Keratinocyte (primary cell): ENCODE measurements around the gene PRKN. TPM values are rescaled to one million over a fixed set of nuclear protein-coding genes. Genes with fewer than 3 reads are reported as not detected.

Experiments used
- DNase-seq: peaks from one replicate; pipeline ENCODE4 v3.0.0-alpha.2; 2011; ENCODE audit warnings: low read depth, missing footprints, low spot score
- FAIRE-seq: peaks from 2 replicates; lab custom pipeline; 2011; peaks lifted over from hg19 to GRCh38; lab: Jason Lieb, UNC
- H2AFZ ChIP-seq: 2 replicates; pipeline ENCODE4 v1.6.0; 2012; ENCODE audit warnings: low read length, control low read depth, inconsistent platforms; ENCODE audit not compliant: control insufficient read depth
- H3K27ac ChIP-seq: 2 replicates; pipeline ENCODE4 v1.5.1; 2011; ENCODE audit warnings: low read length; ENCODE audit not compliant: control insufficient read depth, insufficient read depth
- H3K27me3 ChIP-seq: 3 replicates; pipeline ENCODE4 v1.6.0; 2011; ENCODE audit warnings: low read length; ENCODE audit not compliant: control insufficient read depth, insufficient read depth; ENCODE audit errors: extremely low read depth
- H3K36me3 ChIP-seq, 2 experiments: 2 replicates in 1 of 2; 3 replicates in 1 of 2; pipeline ENCODE4 v1.5.1; 2011; ENCODE audit warnings: low read length in 2 of 2, mild to moderate bottlenecking in 1 of 2; ENCODE audit not compliant: control insufficient read depth in 2 of 2, insufficient read depth in 2 of 2; ENCODE audit errors: extremely low read depth in 1 of 2
- H3K4me1 ChIP-seq: 3 replicates; pipeline ENCODE4 v1.5.1; 2011; ENCODE audit warnings: low read length; ENCODE audit not compliant: control insufficient read depth, insufficient read depth; ENCODE audit errors: extremely low read depth
- H3K4me2 ChIP-seq: 3 replicates; pipeline ENCODE4 v1.6.0; 2011; ENCODE audit warnings: low read depth, low read length; ENCODE audit not compliant: control insufficient read depth, insufficient read depth; ENCODE audit errors: extremely low read depth
- H3K4me3 ChIP-seq, 3 experiments: fragments of 200-600 bp in 1 of 3; sonication (generic) in 1 of 3; 2 replicates in 2 of 3; 3 replicates in 1 of 3; pipeline ENCODE4 v1.5.1; 2011 to 2016; ENCODE audit warnings: low read length in 3 of 3, mild to moderate bottlenecking in 3 of 3, control low read depth in 2 of 3, inconsistent platforms in 1 of 3, low read depth in 1 of 3, mixed read lengths in 1 of 3, mixed run types in 1 of 3, moderate library complexity in 1 of 3; ENCODE audit not compliant: control insufficient read depth in 2 of 3, insufficient read depth in 2 of 3; ENCODE audit errors: extremely low read depth in 1 of 3
- H3K79me2 ChIP-seq: 2 replicates; pipeline ENCODE4 v1.6.0; 2012; ENCODE audit warnings: low read length; ENCODE audit not compliant: control insufficient read depth, insufficient read depth
- H3K9ac ChIP-seq: 3 replicates; pipeline ENCODE4 v1.6.0; 2011; ENCODE audit warnings: low read length; ENCODE audit not compliant: control insufficient read depth, insufficient read depth; ENCODE audit errors: extremely low read depth
- H3K9me1 ChIP-seq: 3 replicates; pipeline ENCODE4 v1.6.0; 2011; ENCODE audit warnings: low read length; ENCODE audit not compliant: control insufficient read depth, insufficient read depth; ENCODE audit errors: extremely low read depth
- H3K9me3 ChIP-seq: 2 replicates; pipeline ENCODE4 v1.5.1; 2012; ENCODE audit warnings: low read depth, low read length; ENCODE audit not compliant: control insufficient read depth
- H4K20me1 ChIP-seq: 3 replicates; pipeline ENCODE4 v1.6.0; 2011; ENCODE audit warnings: low read length; ENCODE audit not compliant: control insufficient read depth, insufficient read depth; ENCODE audit errors: extremely low read depth
- CTCF ChIP-seq, 3 experiments: IDR thresholded peaks in 1 of 3; conservative IDR thresholded peaks in 1 of 3; optimal IDR thresholded peaks in 1 of 3; 2 replicates in 2 of 3; 3 replicates in 1 of 3; pipeline versions ENCODE3 to v1.5.1; 2011; ENCODE audit warnings: low read length in 3 of 3, mild to moderate bottlenecking in 3 of 3, moderate library complexity in 2 of 3, control low read depth in 1 of 3, inconsistent platforms in 1 of 3; ENCODE audit not compliant: insufficient read depth in 2 of 3; ENCODE audit errors: extremely low read depth in 1 of 3
- EZH2 ChIP-seq: IDR thresholded peaks from one replicate; pipeline ENCODE4 v1.6.1; 2012; ENCODE audit warnings: inconsistent platforms, mild to moderate bottlenecking, low read length, moderate library complexity
- dilution Hi-C: fragments of 300-500 bp; cut with MboI; formaldehyde crosslinking; loops from one replicate; pipeline ENCODE4 v1.7.0; 2020; ENCODE audit warnings: low sequenced_read_pairs; ENCODE audit not compliant: extremely low pct_ligation_motif_present
- polyA plus RNA-seq, 5 experiments: library from polyadenylated mRNA; depleted of rRNA in 3 of 5; stranded (reverse) in 3 of 5; stranded (forward) in 1 of 5; unstranded in 1 of 5; fragments of >200 nt; gene quantifications; 1 replicate in 1 of 5; 2 replicates in 3 of 5; 3 replicates in 1 of 5; pipeline versions ENCODE4 v1.2.1 to v1.2.3, GENCODE V29; 2011 to 2012; ENCODE audit warnings: missing spikeins in 2 of 5, low read depth in 1 of 5, low replicate concordance in 1 of 5

Gene PRKN
- polyA plus RNA-seq, 1 donor (not counting 4 experiments of a cell fraction or from before 2014, with no cell fraction given) = 0.67 TPM

DNA sequence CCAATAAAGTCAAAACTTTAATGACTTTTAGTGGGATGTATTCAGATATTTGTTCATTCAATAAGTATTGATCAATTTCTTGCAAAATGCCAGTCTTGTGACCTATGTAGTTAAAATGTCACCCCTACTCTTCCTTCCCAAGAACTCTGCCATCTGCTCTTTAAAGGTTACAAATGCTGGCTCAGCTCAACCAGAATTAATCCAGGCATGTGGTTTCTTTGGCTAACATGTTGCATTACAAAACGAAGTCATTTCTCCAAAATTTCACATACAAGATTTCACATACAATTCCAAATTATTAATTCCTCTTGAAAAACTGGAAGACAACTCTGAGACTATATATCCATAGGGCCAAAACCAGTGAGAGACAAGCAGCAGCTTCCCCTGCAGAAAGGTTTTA lies 395.7 kb downstream of the PRKN start:
- no peaks in the 10 kb centered on the region for H3K27me3 ChIP-seq
- no peaks in the 10 kb centered on the region for H4K20me1 ChIP-seq
- TF ChIP-seq CTCF (optimal IDR thresholded peaks at IDR 0.05 in 1 of 3, IDR thresholded peaks at IDR 0.05 in 1 of 3, conservative IDR thresholded peaks at IDR 0.05 in 1 of 3; ENCODE audit: extremely low read depth in 1 of 3, insufficient read depth in 2 of 3, low read length in 3 of 3) (no peak), EZH2 (no peak)
- DNase-seq (no peak), FAIRE-seq (no peak)
- no peak overlapping the region for H3K9ac ChIP-seq
- H3K9me3 ChIP-seq = no peaks in the 10 kb centered on the region
- H3K4me2 ChIP-seq = no peak overlapping the region
- H3K27ac ChIP-seq = no peak overlapping the region
- no peak overlapping the region for H2AFZ ChIP-seq
- H3K36me3 ChIP-seq = no peaks in the 10 kb centered on the region
- H3K79me2 ChIP-seq = no peaks in the 10 kb centered on the region
- dilution Hi-C loops = no loop called here
- no peaks in the 10 kb centered on the region for H3K9me1 ChIP-seq
- H3K4me3 ChIP-seq = no peak overlapping the region
- no peaks in the 10 kb centered on the region for H3K4me1 ChIP-seq

DNA sequence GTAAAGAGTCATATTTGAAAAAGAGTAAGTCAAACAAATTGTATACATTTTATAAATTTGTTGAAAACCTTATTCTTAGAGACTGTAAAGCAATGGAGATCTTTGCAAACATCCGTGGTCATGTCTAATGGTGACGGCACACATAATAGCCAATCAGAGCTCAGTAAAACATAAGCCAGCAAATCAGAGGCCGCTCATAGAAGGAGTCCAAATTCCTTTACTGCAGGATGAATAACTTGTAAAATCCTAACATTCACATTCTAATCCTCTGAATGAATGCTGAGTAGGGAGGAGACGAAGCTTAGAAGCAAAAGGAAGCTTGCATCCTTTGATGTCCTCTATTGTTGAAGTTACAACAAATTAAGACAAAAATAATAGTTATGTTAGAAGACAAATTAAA lies 401.7 kb downstream of the PRKN start:
- dilution Hi-C loops = no loop called here

More for the DNA sequence above, 401.7 kb downstream of the PRKN start:
- TF ChIP-seq EZH2 (no peak), CTCF (optimal IDR thresholded peaks at IDR 0.05 in 1 of 3, IDR thresholded peaks at IDR 0.05 in 1 of 3, conservative IDR thresholded peaks at IDR 0.05 in 1 of 3; ENCODE audit: extremely low read depth in 1 of 3, insufficient read depth in 2 of 3, low read length in 3 of 3) (no peak)
- Histone ChIP-seq H3K4me2 (no peak overlapping the region), H3K36me3 (no peaks in the 10 kb centered on the region), H4K20me1 (no peaks in the 10 kb centered on the region), H3K27me3 (no peaks in the 10 kb centered on the region), H2AFZ (no peak overlapping the region), H3K27ac (no peak overlapping the region), H3K9me1 (no peaks in the 10 kb centered on the region), H3K79me2 (no peaks in the 10 kb centered on the region), H3K9ac (no peak overlapping the region), H3K4me3 (no peak overlapping the region), H3K4me1 (no peaks in the 10 kb centered on the region), H3K9me3 (no peaks in the 10 kb centered on the region)
- FAIRE-seq (no peak), DNase-seq (no peak)
